Fibroblast of the aortic adventitia (primary cell): Measurements from ENCODE around the gene ZNF670. TPM values are rescaled to one million over a fixed set of nuclear protein-coding genes. Genes with fewer than 3 reads are reported as not detected.

Experiments used
- DNase-seq: peaks from one replicate; pipeline ENCODE4 v3.0.0-alpha.2; 2010; ENCODE audit warnings: low read depth
- H3K4me3 ChIP-seq: 2 replicates; pipeline ENCODE4 v1.5.1; 2011; ENCODE audit warnings: low read depth, mild to moderate bottlenecking, control low read depth, low read length, moderate library complexity
- CTCF ChIP-seq: IDR thresholded peaks from 2 replicates; pipeline ENCODE4 v1.5.1; 2011; ENCODE audit warnings: mild to moderate bottlenecking, low read length, control low read depth, inconsistent platforms; ENCODE audit not compliant: insufficient read depth
- total RNA-seq: library from RNA; depleted of rRNA; stranded (reverse); fragments of >200 nt; gene quantifications from 2 replicates; pipeline ENCODE4 v1.2.3, GENCODE V29; 2012; ENCODE audit warnings: low replicate concordance

ZNF670 gene
- total RNA-seq, 1 donor = 3.6 TPM

DNA sequence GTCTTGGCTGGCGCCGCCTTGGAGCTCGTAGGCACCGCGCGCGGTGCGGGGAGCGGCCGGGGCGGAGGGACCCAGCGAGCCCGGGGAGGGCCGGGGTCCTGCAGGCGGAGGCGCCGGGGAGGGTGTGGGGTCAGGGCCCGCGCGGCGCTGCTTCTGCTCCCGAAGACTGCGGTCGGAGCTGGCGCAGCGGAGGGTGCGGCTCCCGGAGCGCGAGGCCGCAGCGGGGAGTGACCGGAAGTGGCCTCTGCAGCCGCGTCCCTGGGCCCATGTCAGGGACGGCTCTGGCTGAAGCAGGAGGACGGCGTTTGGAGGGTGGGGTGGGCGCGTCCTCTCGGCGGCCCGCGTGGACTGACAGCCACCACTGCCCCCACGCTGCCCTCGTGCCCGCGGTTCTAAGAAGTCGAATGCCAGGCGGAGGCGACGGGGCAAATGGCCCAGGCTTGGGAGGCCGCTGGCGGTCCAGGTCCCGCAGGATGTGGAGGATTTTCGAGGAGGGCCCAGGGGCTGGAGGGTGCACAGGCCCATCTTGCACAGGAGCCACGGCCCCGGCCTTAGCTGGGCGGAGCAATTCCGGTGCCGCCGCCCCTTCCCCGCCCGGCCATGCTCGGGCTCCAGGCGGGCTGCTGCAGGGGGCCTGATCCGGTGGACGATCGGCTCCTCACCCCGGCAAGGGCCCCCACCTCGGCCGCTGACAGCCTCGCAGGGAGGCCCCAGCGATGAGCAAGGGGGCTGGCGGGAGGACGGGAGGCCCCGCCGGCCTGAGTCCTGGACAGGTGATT is 33.3 kb upstream of the ZNF670 start:
- H3K4me3 ChIP-seq = peak overlapping the region; percentile 64
- TF ChIP-seq CTCF = no peak
- peak; percentile 44 for DNase-seq

DNA sequence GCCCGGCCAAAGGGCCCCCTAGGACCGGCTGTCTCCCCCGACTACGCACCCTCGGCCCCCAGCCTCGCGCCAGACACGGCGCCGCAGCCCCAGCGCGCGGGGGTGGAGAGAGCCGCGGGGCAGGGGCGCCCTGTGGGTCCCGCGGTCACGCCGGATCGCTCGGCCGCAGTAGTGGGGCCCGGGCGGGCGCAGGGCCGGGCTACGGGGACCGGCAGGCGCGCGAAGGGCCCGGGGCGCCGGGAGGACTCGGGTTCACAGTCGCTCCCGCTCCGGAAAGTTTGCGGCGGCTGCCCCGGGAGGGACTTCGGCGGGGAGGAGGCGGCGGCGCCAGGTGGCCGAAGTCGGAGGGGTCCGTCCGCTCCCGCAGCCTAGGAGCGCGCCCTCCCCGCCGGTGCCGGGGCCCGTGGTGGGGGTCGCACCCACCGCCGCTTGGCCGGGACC is 32.7 kb upstream of the ZNF670 start:
- TF ChIP-seq CTCF = no peak
- H3K4me3 ChIP-seq = peak overlapping the region; percentile 64
- no peak for DNase-seq

GRCh38 chr1:247110627-247111258 is 32.1 kb upstream of the ZNF670 start:
- no peak for DNase-seq
- peak overlapping the region; percentile 64 for H3K4me3 ChIP-seq
- TF ChIP-seq CTCF = no peak

DNA sequence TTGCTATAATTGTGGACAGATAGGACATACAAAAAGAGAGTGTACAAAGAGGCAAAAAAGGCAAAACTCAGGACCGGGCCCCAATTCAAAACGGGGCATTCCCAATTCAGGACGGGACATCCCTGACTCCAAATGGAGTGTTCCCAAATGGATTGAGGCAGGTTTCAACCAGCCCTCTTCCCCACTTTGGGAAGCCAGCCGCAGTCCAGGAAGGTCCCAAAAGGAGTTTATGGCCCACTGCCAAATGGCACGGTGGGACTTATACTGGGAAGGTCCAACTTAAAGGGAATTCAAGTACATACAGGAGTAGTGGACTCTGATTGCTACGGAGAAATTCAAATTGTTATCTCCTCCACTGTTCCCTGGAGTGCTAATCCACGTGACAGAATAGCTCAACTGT is 29.1 kb upstream of the ZNF670 start:
- H3K4me3 ChIP-seq = no peak overlapping the region
- DNase-seq = no peak
- no peak for TF ChIP-seq CTCF

DNA sequence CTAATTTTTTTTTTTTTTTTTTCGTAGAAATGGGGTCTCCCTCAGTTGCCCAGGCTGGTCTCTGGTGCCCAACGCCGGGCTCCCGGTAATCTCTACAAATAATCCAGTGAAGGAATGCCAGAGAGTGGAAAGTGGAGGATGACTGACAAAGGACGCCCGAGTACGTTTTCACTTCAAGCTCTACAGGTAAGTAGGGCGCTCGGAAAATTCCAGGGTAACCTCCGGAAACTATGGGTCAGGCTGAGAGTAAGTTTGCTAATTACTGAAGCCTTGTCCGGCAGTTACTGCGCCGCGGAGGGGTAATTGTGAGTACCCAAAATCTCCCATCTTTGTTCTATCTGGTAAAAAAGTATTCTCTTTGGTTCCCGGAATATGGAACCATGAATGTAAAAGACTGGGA is 27.4 kb upstream of the ZNF670 start:
- no peak overlapping the region for H3K4me3 ChIP-seq
- no peak for TF ChIP-seq CTCF
- DNase-seq = no peak

- H3K4me3 ChIP-seq = peak overlapping the region; percentile 28
- TF ChIP-seq CTCF = no peak
- DNase-seq = no peak
Measured at GRCh38 chr1:247104965-247105364, 26.4 kb upstream of the ZNF670 start.
